Endodermal cell (in vitro differentiated cells): ENCODE measurements around the gene ZNF668. TPM values are rescaled to one million over a fixed set of nuclear protein-coding genes. Genes with fewer than 3 reads are reported as not detected.

Experiments used
- DNase-seq: peaks from one replicate; pipeline ENCODE4 v3.0.0-alpha.2; 2017
- H3K27ac ChIP-seq: 2 replicates; pipeline ENCODE4 v1.5.1; 2013; ENCODE audit warnings: mild to moderate bottlenecking, low read depth, low read length, moderate library complexity
- H3K27me3 ChIP-seq: 2 replicates; pipeline ENCODE4 v1.6.1; 2013; ENCODE audit warnings: mild to moderate bottlenecking, low read length, moderate library complexity; ENCODE audit not compliant: insufficient read depth, control insufficient read depth, poor library complexity, severe bottlenecking
- H3K36me3 ChIP-seq: 2 replicates; pipeline ENCODE4 v1.7.0; 2013; ENCODE audit warnings: mild to moderate bottlenecking, low read length, moderate library complexity; ENCODE audit not compliant: control insufficient read depth, insufficient read depth
- H3K4me1 ChIP-seq: one replicate; pipeline ENCODE4 v1.7.0; 2013; ENCODE audit warnings: low read length; ENCODE audit not compliant: control insufficient read depth, insufficient read depth
- H3K4me3 ChIP-seq: 2 replicates; pipeline ENCODE4 v1.5.1; 2013; ENCODE audit warnings: mild to moderate bottlenecking, low read length, moderate library complexity
- H3K9ac ChIP-seq: 2 replicates; pipeline ENCODE4 v1.6.1; 2013; ENCODE audit warnings: mild to moderate bottlenecking, low read length, moderate library complexity; ENCODE audit not compliant: poor library complexity, severe bottlenecking; ENCODE audit errors: extremely low read depth
- H3K9me3 ChIP-seq: 2 replicates; pipeline ENCODE4 v1.6.1; 2013; ENCODE audit warnings: mild to moderate bottlenecking, low read length, moderate library complexity; ENCODE audit not compliant: control insufficient read depth
- H3K27ac Mint-ChIP-seq: 2 replicates; pipeline ENCODE4 v1.8.0; 2020; ENCODE audit warnings: mixed read lengths
- H3K27me3 Mint-ChIP-seq: 2 replicates; pipeline ENCODE4 v1.8.0; 2021; ENCODE audit warnings: mild to moderate bottlenecking, mixed read lengths; ENCODE audit not compliant: insufficient read depth
- H3K36me3 Mint-ChIP-seq: 2 replicates; pipeline ENCODE4 v1.8.0; 2020; ENCODE audit warnings: low read depth, mixed read lengths
- H3K4me1 Mint-ChIP-seq: 2 replicates; pipeline ENCODE4 v1.8.0; 2020; ENCODE audit warnings: mixed read lengths
- H3K4me3 Mint-ChIP-seq: 2 replicates; pipeline ENCODE4 v1.8.0; 2020; ENCODE audit warnings: mild to moderate bottlenecking, moderate library complexity, mixed read lengths
- H3K9me3 Mint-ChIP-seq: 2 replicates; pipeline ENCODE4 v1.8.0; 2020; ENCODE audit warnings: mild to moderate bottlenecking, mixed read lengths
- CTCF ChIP-seq: fragments of 200-600 bp; sonication (generic); conservative IDR thresholded peaks from 2 replicates; pipeline ENCODE4 v1.5.0; 2021; ENCODE audit warnings: antibody characterized with exemption, mild to moderate bottlenecking
- WGBS, 2 experiments: methylation state at CpG; one replicate each; pipeline versions ENCODE4 v1.1.5 to v1.1.7; 2013; ENCODE audit warnings: missing lambda C conversion rate in 2 of 2, mixed read lengths in 1 of 2; ENCODE audit not compliant: insufficient coverage in 1 of 2, insufficient read length in 1 of 2; 5-methylcytosine and 5-hydroxymethylcytosine counted together
- total RNA-seq, 2 donors: library from RNA; stranded (reverse); fragmentation: NEBNext Ultra II Directional in 1 of 2; extraction: Animal tissue kit (Norgen Biotek cat#: 25700) in 1 of 2; gene quantifications; 2 replicates in 1 of 2; 3 replicates in 1 of 2; pipeline ENCODE4 v1.2.1, GENCODE V29; 2021

ZNF668 gene
- total RNA-seq, 2 donors from 2014 or later = 11.2 to 12.6 TPM

- Histone ChIP-seq H3K27me3 (no peaks in the 10 kb centered on the region), H3K4me3 (peak within 1 kb of the TSS; percentile 80), H3K36me3 (peaks cover 31% of the 10 kb centered on the region), H3K9ac (peak within 1 kb of the TSS; percentile 38), H3K27ac (no peak within 1 kb of the TSS), H3K9me3 (no peaks in the 10 kb centered on the region), H3K4me1 (no peaks in the 10 kb centered on the region)
- WGBS, 2 experiments = 5 to 14% methylated on average over 26 to 68 of the region's 68 CpGs
- peak; percentile 88 for DNase-seq
- Mint-ChIP-seq H3K36me3 (peaks cover 29% of the 10 kb centered on the region), H3K4me1 (no peaks in the 10 kb centered on the region), H3K27me3 (no peaks in the 10 kb centered on the region), H3K27ac (no peak within 1 kb of the TSS), H3K4me3 (peak within 1 kb of the TSS; percentile 57), H3K9me3 (peaks cover 5% of the 10 kb centered on the region)
- TF ChIP-seq CTCF = no peak
These were observed 34.2 kb upstream of the ZNF668 start, which contains the start of gene BCKDK for GRCh38 chr16:31108035-31108793. Gene BCKDK (plus strand): TSS chr16:31108386. CDS start chr16:31109224, 838 bp downstream.

- H3K36me3 Mint-ChIP-seq = peaks cover 27% of the 10 kb centered on the region
- peak overlapping the region; percentile 80 for H3K4me3 ChIP-seq
- H3K27me3 ChIP-seq = no peaks in the 10 kb centered on the region
- no peak overlapping the region for H3K9ac ChIP-seq
- no peaks in the 10 kb centered on the region for H3K4me1 ChIP-seq
- no peak overlapping the region for H3K27ac Mint-ChIP-seq
- TF ChIP-seq CTCF = no peak
- WGBS, 2 experiments = 90 to 96% methylated on average over 6 of the region's 6 CpGs
- H3K27me3 Mint-ChIP-seq = no peaks in the 10 kb centered on the region
- H3K4me3 Mint-ChIP-seq = peak overlapping the region; percentile 57
- H3K27ac ChIP-seq = no peak overlapping the region
- peaks cover 26% of the 10 kb centered on the region for H3K36me3 ChIP-seq
- no peaks in the 10 kb centered on the region for H3K4me1 Mint-ChIP-seq
- peaks cover 9% of the 10 kb centered on the region for H3K9me3 Mint-ChIP-seq
- no peak for DNase-seq
- no peaks in the 10 kb centered on the region for H3K9me3 ChIP-seq
These were observed 33.4 kb upstream of the ZNF668 start for GRCh38 chr16:31107465-31107867.

- DNase-seq = no peak
- Mint-ChIP-seq H3K4me1 (no peaks in the 10 kb centered on the region), H3K36me3 (peaks cover 22% of the 10 kb centered on the region), H3K27me3 (no peaks in the 10 kb centered on the region), H3K27ac (no peak overlapping the region), H3K9me3 (peaks cover 10% of the 10 kb centered on the region), H3K4me3 (peak overlapping the region; percentile 57)
- no peak overlapping the region for H3K27ac ChIP-seq
- H3K9ac ChIP-seq = no peak overlapping the region
- no peak for TF ChIP-seq CTCF
- no peaks in the 10 kb centered on the region for H3K9me3 ChIP-seq
- H3K4me3 ChIP-seq = no peak overlapping the region
- no peaks in the 10 kb centered on the region for H3K27me3 ChIP-seq
- peaks cover 24% of the 10 kb centered on the region for H3K36me3 ChIP-seq
- 93 to 96% methylated on average over 23 to 28 of the region's 28 CpGs for WGBS, 2 experiments
- H3K4me1 ChIP-seq = no peaks in the 10 kb centered on the region
These were observed 32.7 kb upstream of the ZNF668 start for GRCh38 chr16:31106509-31107464.
